Measurements from ENCODE around the gene VMP1.
"Not testable (repeated sequence)": the region's sequence is repeated elsewhere in the genome, so short reads cannot be mapped to it uniquely, and the experiment has no call there.

Gene VMP1

DNA sequence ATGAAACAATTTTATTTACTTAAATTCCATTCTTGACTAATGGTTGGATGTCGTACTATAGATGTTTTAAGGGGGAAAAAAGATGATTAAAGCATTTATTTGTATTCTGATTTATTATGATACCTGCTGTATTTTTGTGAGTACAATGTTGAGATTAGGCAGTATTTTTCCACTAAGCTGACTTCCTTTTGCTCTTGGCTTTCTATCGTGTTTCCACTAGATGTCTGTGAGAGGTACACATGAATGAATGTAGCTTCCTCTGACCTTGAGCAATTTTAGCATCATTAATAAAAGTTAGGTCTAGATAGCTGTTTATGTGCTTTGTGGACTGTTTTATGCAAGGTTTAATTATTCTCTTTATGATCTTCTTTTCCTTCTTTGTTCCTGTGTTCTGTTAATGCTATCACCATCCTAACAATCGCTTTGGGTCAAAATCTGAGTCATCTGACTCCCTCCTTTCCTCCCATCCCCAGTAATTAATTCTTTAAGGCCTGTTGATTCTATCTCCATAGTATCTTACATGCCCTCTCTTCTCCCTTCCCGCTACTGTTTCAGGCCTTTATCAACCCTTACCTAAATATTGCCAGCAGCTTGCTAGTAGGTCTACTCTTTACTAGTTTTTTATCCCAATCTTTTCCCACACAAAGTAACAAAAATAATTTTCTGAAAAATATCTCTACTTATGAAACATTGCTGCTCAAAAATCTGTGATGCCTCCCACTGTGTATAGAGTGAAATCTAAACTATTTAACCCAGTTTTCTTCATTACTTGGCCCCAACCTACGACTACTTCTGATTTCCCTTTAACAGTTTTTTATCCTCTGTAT, 76.0 kb downstream of the VMP1 start:
- DNase-seq, result peak; percentile 57

DNA sequence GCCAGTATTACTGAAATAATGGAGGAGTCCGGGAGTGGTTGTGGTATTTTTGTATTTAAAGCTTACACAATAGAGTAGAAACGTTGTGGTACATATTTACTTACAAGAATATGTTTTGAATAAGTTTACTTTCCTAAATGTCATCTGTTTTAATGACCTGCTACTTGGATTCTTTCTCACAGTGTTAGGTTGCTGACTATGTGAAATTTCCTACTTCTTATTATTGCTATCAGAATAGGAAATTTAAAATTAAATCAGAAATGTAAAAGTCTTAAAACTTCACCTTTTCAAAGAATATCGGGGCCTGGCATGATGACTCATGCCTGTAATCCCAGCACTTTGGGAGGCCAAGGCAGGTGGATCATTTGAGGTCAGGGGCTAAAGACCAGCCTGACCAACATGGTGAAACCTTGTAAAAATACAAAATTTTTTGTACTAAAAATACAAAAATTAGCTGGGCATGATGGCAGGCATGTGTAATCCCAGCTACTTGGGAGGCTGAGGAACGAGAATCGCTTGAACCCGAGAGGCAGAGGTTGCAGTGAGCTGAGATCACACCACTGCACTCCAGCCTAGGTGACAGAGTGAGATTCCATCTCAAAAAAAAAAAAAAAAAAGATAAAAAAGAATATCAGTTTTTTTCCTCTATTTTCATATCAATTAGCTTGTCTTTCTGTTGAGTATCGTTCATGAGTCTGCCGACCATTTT, 77.8 kb downstream of the VMP1 start:
- DNase-seq, result peak; percentile 43

DNA sequence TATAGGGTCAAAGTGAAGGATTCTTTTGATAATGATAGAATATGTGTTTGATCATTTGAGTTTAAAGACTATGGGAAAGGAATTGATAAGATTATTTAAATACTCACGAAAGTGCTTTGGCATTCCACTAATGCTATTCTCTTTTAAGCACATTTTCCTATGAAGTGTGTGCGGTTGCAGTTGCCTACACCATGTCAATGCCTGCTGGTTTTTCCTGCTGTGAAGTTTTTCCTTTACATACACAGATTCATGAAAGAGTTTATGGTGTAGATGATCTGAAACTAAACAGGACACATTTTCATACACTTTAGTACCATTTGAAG, 78.7 kb downstream of the VMP1 start:
- no peak for DNase-seq

DNA sequence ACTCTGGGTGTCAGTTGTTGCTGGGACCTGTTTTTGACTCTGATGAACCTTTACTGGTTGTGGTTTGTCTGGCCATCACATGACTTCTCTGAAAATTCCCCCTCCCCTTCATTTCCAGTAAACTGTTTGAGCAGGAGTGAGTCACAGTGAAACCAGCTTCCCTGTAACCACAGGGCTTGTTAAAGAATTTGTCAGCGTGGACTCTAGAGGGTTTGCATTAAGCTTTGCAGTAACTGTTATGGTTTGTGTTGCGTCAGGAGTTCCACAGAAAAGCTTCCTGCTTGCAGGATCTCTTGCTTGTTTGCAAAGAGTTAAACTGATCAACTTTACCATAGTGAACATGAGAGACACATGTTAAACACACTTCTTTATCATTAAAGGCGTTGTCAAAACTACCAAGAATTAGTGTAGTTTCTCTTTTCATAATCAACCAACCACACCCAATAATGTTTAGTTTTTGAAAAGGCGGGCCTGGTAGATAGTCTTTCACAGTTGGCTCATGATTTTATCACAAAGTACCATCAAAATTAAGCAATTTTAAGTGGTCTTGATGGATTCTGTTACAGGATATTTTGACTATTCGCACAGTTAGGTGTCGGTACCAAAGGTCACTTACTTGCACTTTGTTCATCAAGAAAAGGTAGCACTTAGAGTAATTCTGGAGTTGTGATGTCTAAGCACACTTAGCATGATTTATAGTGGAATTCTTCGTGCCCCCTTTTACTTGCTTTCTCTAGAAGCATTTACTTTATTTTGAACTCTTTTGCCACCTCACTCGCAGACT, 79.3 kb downstream of the VMP1 start:
- DNase-seq, result peak; percentile 97

DNA sequence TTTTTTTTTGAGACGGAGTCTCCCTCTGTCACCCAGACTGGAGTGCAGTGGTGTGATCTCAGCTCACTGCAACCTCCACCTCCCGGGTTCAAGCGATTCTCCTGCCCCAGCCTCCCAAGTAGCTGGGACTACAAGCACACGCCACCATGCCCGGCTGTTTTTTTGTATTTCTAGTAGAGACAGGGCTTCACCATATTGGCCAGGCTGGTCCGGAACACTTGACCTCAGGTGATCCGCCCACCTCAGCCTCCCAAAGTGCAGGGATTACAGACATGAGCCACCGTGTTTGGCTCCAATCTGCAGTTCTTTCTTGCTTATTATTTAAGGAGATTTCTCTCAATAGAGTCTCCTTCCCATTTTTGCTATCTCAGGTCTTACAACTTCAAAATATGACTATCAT, 82.4 kb downstream of the VMP1 start:
- DNase-seq, result not testable (repeated sequence)

DNA sequence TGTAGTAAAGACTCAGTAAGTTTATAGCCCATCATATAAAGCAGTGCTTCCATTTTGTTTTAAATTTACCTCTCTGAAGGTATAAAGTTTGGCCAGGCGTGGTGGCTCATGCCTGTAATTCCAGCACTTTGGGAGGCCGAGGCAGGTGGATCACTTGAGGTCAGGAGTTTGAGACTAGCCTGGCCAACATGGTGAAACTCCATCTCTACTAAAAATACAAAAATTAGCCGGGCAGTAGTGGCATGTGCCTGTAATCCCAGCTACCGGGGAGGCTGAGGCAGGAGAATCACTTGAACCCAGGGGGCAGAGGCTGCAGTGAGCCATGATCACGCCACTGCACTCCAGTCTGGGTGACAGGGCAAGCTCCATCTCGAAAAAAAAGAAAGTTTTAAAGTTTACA, 83.0 kb downstream of the VMP1 start:
- DNase-seq, result not testable (repeated sequence)

DNA sequence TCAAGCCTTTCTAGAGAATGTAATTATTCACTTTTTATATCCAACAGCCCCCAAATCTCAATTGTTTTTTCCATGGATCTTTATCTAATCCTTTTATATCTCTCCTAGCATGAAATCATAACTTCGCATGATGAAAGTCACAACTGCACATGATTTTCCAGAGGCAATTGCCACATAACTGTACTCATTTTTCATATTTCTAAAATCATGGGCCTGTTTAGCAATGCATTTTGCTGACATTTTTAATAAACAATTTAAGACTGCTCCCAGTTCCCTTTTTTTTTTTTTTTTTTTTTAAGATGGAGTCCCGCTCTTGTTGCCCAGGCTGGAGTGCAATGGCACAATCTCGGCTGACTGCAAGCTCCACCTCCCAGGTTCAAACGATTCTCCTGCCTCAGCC, 83.5 kb downstream of the VMP1 start:
- no peak for DNase-seq

DNA sequence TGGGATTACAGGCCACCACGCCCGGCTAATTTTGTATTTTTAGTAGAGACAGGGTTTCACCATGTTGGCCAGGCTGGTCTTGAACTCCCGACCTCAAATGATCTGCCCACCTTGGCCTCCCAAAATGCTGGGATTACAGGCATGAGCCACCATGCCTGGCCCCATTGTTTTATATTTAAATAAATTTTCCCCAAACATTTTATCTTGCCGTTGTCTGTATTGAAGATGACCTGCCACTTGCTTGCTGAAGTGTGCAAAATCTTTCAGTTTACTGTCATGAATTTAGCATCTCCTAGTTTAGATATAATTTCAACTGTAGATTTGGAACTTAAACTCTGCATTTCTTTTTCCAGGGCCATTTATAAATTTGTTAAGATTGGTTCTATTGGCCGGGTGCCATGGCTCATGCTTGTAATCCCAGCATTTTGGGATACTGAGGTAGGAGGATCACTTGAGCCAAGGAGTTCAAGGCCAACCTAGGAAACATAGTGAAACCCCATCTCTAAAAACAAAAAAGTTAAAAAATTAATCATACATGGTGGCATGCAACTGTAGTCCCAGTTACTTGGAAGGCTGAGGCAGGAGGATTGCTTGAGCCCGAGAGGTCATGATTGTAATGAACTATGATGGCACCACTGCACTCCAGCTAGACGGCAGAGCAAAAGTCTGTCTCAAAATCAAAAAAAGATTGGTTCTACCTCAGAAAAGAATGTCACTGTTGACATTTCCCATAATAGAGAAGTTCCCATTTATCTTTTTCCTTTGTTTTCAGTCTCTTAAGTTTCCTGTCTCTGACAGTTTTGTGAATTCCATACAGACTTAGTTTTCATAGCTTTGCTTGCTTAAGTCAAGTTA, 84.4 kb downstream of the VMP1 start:
- DNase-seq, result no peak

DNA sequence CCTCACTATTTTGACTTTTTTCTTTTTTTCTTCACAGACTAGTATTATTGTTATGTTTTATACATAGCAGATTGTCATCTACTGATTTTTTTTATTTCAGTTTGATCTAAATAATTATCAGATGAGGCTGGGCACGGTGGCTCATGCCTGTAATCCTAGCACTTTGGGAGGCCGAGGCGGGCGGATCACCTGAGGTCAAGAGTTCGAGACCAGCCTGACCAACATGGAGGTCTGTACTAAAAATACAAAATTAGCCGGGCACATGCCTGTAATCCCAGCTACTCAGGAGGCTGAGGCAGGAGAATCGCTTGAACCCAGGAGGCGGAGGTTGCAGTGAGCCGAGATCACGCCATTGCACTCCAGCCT, 85.0 kb downstream of the VMP1 start:
- not testable (repeated sequence) for DNase-seq

DNA sequence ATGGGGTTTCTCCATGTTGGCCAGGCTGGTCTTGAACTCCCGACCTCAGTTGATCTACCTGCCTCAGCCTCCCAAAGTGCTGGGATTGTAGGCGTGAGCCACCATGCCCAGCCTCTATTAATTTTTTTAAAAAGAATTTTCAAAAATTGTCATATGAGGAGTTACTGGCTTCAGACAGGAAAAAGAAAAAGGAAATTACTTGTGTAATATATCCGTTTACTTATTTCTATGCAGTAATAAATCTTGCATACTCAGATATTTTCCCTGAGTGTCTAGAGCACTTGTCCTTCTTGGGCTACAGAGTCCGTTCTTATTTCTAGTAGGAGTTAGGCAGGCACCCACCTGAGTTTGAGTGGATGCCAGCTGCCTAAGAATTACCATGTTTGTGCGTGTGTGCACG, 85.8 kb downstream of the VMP1 start:
- DNase-seq, result no peak

DNA sequence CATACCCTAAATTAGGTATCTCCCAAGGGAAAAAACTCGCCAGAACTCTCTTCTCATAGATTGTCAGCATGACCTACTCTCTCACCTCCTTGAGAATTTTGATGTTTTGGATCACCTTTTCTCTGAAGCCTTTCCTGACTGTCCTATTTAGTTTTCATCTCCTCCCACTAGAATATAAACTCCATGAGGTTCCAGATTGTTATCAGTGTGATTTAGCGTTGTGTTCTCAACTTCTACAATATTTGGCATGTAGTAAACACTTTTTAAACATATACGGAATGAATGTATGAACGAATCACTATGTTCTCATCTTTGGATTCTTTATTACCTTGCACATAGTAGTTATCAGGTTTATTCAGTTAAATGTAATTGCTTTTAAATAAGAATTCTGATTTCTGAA, 88.7 kb downstream of the VMP1 start:
- no peak for DNase-seq

DNA sequence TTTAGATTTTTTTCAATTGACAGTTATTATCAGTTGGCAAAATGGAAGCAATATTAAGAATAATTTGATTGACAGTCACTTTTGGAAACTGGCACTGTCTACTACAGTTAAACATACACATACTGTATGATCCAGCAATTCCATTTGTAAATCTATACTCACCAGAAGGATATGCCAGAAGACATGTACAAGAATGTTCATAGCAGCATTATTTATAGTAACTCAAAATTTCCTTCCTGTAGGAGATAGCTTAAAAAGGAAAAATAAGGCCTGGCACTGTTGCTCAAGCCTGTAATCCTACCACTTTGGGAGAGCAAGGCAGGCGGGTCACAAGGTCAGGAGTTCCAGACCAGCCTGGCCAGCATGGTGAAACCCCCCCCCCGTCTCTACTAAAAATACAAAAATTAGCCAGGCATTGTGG, 89.3 kb downstream of the VMP1 start:
- DNase-seq, result no peak

DNA sequence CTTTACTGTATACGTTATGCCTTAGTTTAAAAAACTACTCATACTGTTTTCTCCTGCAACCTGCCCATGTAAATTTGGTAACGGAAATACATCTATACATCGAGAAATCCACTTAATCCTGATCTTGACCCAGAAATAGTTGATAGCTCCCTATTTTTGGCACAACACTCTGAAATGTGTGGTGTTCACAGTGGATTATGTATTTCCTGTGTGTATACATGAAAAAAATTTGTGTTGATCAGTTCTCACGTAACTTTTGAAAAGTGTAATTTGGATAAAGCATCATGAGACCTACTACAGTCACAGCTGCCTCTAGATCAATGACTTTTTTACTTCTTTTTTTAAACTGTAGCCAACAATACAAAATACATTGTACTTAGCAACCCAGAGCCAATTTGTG, 90.7 kb downstream of the VMP1 start:
- DNase-seq, result no peak

DNA sequence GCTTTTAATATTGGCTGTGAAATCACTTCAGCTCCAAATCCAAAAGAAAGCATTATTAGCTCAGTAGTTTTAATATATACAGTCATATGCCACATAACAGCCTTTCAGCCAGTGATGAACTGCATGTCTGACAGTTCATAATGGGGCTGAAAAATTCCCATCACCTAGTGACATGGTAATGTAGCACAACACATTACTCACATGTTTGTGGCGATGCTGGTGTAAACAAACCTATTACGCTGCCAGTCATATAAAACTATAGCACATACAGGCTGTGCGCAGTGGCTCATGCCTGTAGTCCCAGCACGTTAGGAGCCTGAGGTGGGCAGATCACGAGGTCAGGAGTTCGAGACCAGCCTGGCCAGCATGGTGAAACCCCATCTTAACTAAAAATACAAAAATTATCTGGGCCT, 93.1 kb downstream of the VMP1 start:
- peak; percentile 32 for DNase-seq

DNA sequence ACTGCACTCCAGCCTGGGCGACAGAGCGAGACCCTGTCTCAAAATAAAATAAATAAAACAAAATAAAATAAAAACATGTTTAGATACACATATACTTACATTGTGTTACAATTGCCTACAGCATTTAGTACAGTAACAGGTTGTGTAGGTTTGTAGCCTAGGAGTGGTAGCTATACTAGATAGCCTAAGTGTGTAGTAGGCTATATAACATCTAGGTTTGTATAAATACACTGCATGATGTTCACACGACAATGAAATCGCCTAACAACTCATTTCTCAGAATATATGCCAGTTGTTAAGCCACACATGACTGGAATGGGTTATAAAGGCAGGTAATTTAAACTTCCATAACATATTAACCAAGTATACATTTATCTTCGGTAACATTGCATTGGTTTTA, 94.7 kb downstream of the VMP1 start:
- no peak for DNase-seq

DNA sequence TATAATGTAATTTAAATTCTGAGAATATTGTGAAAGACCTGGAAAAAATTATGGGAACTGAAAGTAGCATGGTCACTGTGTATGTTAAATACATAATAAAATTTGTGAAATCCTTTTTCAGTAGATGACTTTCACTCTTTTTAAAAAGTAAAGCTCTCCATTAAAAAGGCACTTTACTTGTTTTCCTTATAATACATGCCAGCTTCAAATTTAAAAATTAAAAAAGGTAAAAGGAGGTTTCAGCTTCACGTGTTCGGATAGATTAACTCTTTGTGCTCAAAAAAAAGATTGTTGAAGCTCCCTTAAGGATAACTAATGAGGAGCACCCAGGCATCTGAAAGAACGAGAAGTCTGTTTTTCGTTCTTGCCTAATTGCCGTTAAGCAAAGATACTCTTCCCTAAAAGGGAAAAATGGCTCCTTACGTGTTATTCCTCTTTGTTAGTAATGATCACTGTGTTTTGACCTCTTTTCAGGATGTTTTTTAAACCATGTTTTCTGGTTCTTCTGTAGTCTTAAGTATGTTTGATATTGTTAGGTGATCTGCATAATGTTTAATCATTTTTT, 97.5 kb downstream of the VMP1 start:
- no peak for DNase-seq

DNA sequence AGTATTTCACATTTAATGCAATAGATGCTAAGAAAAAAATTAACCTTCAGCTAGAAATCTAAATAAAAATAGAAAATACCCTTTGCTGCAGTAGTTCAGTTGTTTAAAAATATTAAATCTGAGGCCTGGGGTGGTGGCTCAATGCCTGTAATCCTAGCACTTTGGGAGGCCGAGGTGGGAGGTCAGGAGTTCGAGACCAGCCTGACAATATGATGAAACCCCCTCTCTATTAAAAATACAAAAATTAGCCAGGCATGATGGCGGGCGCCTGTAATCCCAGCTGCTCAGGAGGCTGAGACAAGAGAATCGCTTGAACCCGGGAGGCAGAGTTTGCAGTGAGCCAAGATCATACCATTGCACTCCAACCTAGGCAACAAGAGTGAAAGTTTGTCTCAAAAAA, 98.9 kb downstream of the VMP1 start:
- DNase-seq, result not testable (repeated sequence)

DNA sequence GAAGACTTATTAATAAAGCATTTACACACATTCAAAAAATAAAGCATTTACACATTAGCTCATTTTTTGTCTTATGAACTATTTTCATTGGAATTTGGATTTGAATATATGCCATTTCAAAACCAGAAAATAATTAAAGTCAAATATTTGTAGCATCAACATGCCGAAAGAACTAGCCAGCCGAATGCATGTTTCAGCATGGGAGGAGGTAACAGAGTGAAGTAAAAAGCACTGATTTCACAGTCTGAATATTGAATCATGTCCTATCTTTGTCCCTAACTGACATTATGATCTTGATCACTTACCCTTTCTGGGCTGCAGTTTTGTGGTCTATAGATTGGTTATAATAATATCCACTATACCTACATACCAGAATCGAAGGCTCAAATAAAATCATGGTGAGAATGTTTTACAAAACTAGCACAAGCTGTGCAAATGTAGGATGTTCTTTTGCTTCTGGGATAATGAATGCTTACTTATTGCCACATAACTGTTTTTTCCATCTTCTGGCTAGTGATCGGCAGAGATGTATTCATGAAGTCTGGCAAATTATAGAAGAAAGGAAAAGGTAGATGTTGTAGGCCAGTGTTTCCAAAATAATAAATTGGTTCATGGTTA, 100.5 kb downstream of the VMP1 start:
- no peak for DNase-seq

DNA sequence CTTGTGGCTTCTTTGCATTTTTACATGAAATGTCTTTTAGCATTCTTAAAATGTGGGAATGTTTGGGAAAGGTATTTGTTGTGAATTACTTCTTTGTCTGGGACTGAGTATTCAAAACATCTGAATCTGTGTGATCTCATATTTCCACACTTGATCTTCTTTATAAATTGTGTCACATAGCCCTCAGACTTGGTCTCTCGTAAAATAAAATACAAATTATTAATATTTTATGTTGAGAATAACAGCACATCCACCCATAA, 103.4 kb downstream of the VMP1 start:
- no peak for DNase-seq

DNA sequence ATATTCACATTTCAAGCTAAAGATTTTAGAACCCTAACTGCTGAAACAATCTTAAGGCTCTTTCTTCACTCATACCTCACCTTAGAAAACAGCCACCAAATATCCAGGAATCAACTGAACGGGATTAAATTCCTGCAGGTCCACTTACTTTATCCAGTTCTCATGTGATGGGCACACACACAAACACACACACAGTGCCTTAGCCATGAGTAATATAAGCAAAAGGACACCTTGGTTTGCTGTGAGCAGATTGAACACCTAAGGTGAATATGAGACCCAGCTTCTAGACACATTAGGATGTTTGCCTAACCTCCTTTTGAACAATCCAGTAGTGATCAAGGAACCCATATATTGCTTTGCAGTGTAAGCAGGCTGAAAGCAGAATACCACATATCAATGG, 103.8 kb downstream of the VMP1 start:
- DNase-seq, result no peak

DNA sequence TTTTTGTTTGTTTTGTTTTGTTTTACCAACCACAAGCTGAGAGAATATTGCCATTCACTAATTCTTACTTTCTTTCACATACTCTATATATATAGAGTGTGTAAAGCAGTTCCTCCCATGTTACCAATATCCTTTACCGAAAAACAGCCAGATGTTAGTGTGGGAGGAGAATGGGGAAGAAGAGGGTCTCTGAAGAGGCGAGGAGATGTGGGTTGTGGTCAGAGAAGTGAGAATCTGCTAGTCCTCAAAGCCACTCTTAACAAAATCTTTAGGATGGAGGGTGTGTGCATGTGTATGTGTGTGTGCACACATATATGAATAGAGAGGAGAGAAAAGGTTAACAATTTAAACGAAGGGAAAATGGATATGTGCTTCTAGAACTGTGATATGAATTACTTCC, 104.7 kb downstream of the VMP1 start:
- no peak for DNase-seq

DNA sequence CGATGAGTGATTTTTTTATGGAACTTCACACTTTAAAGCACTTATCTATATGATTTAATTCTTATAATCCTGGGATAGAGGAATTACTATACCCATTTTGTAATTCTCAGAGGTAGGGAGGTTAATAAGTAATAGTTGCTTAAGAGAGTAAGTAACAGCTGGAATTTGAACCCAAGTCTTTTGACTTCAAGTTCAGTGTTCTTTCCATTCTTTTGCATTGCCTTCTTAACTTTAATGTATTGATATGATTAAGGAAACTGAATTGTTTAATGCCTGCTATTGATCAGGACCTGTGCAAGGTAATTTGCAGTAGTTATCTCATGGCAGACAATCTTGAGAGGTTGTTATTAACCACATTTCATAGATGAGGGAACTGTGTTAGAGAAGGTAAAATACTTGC, 106.8 kb downstream of the VMP1 start:
- DNase-seq, result no peak

DNA sequence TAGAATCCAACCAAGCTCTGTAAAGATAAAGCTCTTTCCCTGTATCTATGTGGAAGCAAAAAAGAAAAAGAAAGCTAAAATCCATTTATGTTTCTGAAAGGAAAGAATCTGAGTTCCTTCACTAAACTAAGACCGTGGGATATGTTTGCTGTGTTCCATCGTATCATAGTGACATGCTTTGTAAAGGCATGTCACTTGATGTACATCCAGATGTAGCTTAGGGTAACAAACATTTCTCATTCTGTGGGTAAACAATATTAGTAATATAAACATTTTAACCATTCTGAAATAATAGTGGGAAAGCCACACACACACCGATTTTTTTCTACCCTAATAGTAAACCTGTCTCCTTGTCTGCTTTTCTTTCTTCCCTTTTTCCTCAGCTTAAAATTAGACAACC, 107.2 kb downstream of the VMP1 start:
- DNase-seq, result no peak

Measured in CD4-positive, alpha-beta T cell treated with Interleukin-10 for 1 hour (primary cell).